8988T (cell line): Measurements from ENCODE around the gene QSOX2.

ENCODE experiments used
- DNase-seq: peaks from one replicate; pipeline ENCODE4 v3.0.0; 2011

QSOX2 gene

DNA sequence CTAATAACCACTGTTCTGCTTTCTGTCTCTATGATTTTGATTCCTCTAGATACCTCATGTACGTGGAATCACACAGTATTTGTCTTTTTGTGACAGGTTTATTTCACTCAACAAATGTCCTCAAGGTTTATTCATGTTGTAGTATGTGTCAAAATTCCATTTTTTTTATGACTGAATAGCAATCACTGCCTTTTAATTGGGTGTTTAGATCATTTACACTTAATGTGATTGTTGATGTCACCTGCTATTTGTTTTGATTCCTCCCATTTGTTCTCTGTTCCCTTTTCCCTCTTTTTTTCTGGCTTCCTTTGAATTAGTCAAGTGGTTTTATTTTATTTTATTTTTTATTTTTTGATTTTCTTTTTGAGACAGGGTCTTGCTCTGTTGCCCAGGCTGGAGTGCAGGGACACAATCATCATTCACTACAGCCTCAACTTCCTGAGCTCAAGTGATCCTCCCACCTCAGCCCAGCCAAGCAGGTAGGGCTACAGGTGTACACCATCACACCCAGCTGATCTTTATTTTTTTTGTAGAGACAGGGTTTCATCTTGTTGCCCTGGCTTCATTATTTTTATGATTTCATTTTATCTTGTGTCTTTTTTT, 82.3 kb downstream of the QSOX2 start:
- no peak for DNase-seq

DNA sequence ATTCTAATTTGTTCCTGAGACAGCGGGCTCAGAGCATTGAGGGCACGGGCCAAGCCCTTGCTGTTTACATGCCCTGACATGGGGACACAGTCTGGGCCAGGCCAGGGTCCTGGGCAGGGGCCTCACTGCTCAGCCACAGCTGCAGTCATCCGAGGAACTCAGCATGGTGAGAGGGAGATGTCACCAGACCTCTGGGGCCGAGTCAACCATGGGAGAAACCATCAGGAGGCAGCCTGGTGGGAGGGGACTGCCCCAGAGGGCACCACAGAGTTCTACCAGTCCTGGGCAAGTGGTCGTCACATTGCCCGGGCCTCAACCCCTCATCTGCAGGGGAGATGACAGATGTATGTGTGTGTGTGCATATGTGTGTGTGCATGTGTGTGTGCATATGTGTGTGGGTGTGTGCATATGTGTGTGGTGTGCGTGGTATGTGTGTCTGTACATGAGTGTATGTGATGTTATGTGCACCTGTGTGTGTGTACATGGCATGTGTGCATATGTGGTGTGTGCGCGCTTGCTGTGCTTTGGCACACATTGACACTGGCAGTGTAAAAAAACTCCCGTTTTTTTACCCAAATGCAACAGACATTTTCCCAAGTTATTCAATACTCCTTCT, 84.5 kb downstream of the QSOX2 start:
- DNase-seq: no peak

DNA sequence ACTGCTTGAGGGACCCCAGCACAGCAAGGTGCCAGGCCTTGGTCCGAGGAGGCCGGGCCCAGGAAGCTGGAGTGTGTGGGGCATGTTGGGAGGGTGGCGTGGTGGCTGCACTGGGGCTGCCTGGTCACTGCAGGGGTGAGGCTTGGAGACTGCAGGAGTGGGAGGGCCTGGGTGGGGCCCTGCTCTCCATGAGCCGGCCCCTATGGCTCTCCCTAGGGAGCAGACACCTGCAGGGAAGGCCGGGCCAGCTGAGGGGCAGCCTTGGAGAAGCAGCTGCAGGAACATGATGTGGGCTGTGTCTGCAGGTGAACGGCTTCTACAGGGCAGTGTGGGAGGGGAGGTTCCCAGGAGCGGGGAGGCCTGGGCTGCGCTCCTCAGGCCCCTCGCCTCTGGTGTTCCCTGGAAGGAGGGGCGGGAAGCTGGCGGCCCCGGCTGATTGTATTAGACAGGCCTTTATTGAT, 85.2 kb downstream of the QSOX2 start:
- no peak for DNase-seq

DNA sequence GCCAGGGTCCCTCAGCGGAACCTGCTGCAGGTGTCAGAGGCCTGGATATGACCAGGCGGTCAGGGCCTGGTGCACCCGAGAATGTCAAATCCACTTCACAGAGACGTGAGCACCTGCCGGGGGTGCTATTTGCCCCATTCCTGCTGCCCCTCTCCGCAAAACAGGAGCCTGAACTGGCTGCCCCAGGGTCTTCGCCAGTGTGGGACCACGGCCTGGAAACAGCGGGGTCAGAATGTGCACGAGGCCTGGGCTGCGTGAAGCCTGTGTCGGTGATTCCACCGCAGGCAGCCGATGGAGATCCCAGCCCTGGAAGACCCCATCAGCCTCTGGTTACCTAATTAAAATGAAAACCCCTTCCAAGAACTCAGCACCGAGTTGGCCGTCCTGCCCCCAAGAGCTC, 85.8 kb downstream of the QSOX2 start:
- DNase-seq: no peak

DNA sequence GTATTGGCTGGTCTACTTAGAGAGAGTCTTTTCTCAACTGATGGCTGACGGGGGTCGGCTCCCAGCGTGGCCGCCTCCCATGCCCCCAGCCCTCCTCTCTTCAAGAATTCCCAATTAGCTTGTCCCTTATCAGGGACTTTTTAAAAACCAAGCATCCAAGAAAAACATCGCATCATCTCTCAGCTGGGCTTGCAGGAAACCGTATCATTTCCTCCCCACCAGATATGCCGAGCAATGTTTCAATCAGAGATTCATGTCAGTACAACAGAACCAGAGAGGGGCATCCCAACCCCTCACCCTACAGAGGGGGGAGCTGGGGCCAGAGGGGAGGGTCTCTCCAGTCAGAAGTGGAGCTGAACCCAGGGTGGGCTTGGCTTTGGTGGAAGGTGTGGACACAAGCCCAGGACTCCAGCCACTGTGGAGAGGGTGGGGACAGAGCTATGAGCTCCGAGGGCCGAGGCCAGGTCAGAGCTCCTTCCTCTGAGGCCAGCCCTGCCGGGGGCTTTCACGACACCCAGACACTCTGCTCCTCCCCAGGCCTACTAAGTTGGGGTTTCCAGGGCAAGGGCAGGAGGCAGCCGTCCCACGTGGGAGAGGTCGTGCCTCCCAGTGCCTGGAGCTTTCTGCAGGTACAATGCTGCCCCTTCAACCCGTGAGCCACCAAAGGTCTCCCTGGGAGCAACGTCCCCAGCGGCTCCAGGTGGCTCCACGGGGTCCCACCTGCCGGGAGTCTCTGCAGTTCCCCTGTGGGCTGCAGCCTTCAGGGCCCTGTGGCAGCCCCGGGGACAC, 87.9 kb downstream of the QSOX2 start:
- DNase-seq: no peak
